BJ (cell line): ENCODE results near the gene HEG1. TPM values are rescaled to one million over a fixed set of nuclear protein-coding genes. Genes with fewer than 3 reads are reported as not detected.

Source experiments
- CTCF ChIA-PET: fragments of 350-600 bp; formaldehyde crosslinking; extraction: SDS; loops from one replicate; lab custom pipeline; 2021; ENCODE audit warnings: antibody characterized with exemption, inconsistent platforms; lab: Yijun Ruan, JAX
- POLR2A ChIA-PET: fragments of 300-600 bp; sonication (Branson Sonifier 250); formaldehyde crosslinking; extraction: SDS; loops from one replicate; lab custom pipeline; 2021; ENCODE audit warnings: antibody characterized with exemption; lab: Charles Lee
- DNase-seq: peaks from one replicate; pipeline ENCODE4 v3.0.0-alpha.2; 2011; ENCODE audit warnings: low read depth
- H3K27me3 ChIP-seq: 2 replicates; pipeline ENCODE4 v1.6.0; 2011; ENCODE audit warnings: low read length; ENCODE audit not compliant: control insufficient read depth, insufficient read depth
- H3K36me3 ChIP-seq: 2 replicates; pipeline ENCODE4 v1.5.1; 2011; ENCODE audit warnings: low read length; ENCODE audit not compliant: control insufficient read depth, insufficient read depth
- H3K4me3 ChIP-seq: 2 replicates; pipeline ENCODE4 v1.5.1; 2011; ENCODE audit warnings: low read depth, mild to moderate bottlenecking, control low read depth, low read length
- CTCF ChIP-seq: IDR thresholded peaks from 2 replicates; pipeline ENCODE4 v1.5.1; 2011; ENCODE audit warnings: low read depth, mild to moderate bottlenecking, control low read depth, inconsistent platforms, low read length, moderate library complexity; ENCODE audit not compliant: insufficient read depth
- polyA plus RNA-seq: library from polyadenylated mRNA; depleted of rRNA; stranded (reverse); fragments of >200 nt; gene quantifications from 2 replicates; pipeline ENCODE4 v1.2.3, GENCODE V29; 2011

HEG1 gene
- polyA plus RNA-seq, 1 experiment: 94.7 TPM

DNA sequence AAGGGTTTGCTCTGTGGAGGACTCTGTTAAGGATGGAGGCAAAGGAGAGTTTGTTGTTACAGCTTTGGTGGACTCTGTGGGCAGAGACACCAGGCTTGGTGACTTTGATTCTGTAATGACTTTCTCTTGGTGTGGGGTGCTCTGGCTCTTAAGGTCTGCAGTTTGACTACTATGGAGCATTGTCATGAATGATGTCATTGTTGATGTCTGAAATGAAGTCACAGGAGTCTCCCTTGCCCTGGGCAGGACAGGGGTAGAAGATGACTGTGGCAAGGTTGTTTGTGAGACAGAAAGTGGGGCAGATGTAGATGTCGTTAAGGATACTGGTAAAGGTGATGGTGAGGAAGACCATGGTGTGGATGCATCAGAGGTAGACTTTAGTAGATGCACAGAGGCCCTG, 42.7 kb downstream of the HEG1 start:
- ChIA-PET POLR2A (no interaction called here), CTCF (interaction anchor here (1.2 kb wide), 1 partner anchor 8 kb away, joined by 4 read pairs; no protein-coding TSS in a partner anchor)
- DNase-seq: no peak
- no peak overlapping the region for H3K4me3 ChIP-seq
- no peaks in the 10 kb centered on the region for H3K27me3 ChIP-seq
- TF ChIP-seq CTCF: no peak
- peaks cover 47% of the 10 kb centered on the region for H3K36me3 ChIP-seq

DNA sequence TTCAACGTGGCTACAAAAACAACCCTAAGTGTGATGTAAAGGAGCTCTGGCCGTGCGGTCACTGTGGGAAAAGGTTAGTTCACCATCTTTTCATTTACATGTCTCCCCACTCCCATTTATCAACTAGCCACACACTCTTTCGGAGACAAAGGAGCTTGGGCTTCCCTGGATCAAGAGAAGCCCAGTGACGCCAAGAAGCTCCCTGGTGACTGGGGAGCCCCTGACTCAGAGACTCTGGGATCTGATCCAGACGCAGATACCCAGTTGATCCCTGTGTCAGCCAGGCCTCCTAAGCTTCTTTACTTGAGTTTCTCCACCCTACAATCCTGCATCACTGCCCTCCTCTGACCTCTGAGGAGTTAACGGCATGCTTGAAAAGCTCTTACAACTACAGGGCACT, 43.9 kb downstream of the HEG1 start:
- CTCF ChIA-PET: interaction anchor here (1.1 to 1.2 kb wide), 2 partner anchors 9 to 153 kb away, joined by 4 read pairs; no protein-coding TSS in a partner anchor
- no peak for TF ChIP-seq CTCF
- Histone ChIP-seq H3K27me3 (no peaks in the 10 kb centered on the region), H3K4me3 (no peak overlapping the region), H3K36me3 (peaks cover 49% of the 10 kb centered on the region)
- DNase-seq: no peak
- POLR2A ChIA-PET: no interaction called here

- no peak for DNase-seq
- Histone ChIP-seq H3K4me3 (no peak overlapping the region), H3K36me3 (peaks cover 57% of the 10 kb centered on the region), H3K27me3 (no peaks in the 10 kb centered on the region)
- no peak for TF ChIP-seq CTCF
- CTCF ChIA-PET: interaction anchor here (0.6 kb wide), 1 partner anchor 475 kb away, joined by 5 read pairs; no protein-coding TSS in a partner anchor
- POLR2A ChIA-PET: no interaction called here
Observed at GRCh38 chr3:125010393-125010792, 45.4 kb downstream of the HEG1 start.

- CTCF ChIA-PET: interaction anchor here (0.7 kb wide), 1 partner anchor 220 kb away, joined by 3 read pairs; no protein-coding TSS in a partner anchor
- no peak for DNase-seq
- POLR2A ChIA-PET: interaction anchor here (0.7 kb wide), 1 partner anchor 34 kb away, joined by 3 read pairs; no protein-coding TSS in a partner anchor
- H3K36me3 ChIP-seq: peaks cover 54% of the 10 kb centered on the region
- TF ChIP-seq CTCF: no peak
- no peaks in the 10 kb centered on the region for H3K27me3 ChIP-seq
- no peak overlapping the region for H3K4me3 ChIP-seq
Observed at GRCh38 chr3:125008766-125009165, 47.0 kb downstream of the HEG1 start.

DNA sequence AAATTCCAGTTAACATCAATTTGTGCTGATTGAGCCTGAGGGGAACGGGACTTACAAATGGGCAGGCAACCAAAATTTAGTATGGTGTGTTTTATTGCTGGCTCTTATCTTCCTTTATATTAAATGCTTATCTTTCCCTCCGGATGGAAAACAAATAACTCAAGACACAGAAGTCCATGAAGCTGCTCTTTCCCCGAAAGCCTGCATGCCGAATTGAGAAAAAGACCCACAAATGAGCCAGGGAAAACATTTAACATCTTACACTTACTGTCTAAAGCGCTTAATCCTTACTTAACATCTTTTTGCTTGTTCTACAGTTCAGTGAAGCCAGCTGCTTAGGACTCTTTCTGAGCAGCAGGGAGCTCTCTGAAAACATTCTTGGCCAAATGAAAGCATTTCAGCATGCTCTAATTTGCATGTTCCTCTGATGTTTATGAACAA, 49.5 kb downstream of the HEG1 start:
- Histone ChIP-seq H3K27me3 (no peaks in the 10 kb centered on the region), H3K36me3 (peaks cover 51% of the 10 kb centered on the region), H3K4me3 (no peak overlapping the region)
- DNase-seq: no peak
- TF ChIP-seq CTCF: no peak
- ChIA-PET CTCF (no interaction called here), POLR2A (no interaction called here)
